Brain pericyte (primary cell): ENCODE results near the gene SLC28A3.

Experiments used
- DNase-seq: peaks from one replicate; pipeline ENCODE4 v3.0.0-alpha.2; 2012; ENCODE audit warnings: low read depth, low spot score

The SLC28A3 gene

GRCh38 chr9:84300271-84300670 lies 40.3 kb downstream of the SLC28A3 start:
- no peak for DNase-seq

- no peak for DNase-seq
Measured at GRCh38 chr9:84297162-84297821, 43.3 kb downstream of the SLC28A3 start.

GRCh38 chr9:84296146-84296843 lies 44.3 kb downstream of the SLC28A3 start:
- DNase-seq: no peak

DNA sequence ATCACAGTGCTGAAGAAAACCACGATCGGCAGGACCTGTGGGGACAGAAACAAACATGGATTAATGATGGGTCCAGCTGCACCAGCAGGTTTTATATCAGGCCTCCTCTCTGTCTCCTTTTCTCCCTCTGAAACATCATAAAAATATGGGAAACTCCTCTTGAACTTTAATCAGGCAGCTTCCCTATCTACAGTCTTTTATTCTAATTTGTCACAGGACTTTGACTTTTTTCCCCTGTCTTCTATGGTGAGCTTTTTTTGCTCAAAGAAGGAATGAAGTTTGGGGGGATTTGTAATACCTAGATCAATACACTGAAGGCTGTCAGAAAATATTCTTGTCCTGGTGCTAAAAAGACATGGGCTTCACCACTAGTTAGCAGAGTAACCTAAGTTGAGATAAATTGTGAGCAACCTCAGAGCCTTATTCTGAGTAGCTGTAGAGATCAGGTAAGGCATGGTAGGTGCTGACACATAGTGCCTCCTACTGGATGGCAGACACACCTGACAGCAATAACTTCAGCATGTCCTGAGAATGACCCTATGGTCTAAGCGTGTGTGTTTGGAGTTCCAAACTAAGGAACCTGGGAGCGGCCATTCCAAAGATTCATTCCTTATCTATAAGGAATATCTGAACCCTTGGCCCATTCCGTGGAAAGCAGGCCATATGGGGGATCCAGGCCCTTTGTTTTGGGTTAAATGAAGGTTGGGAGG lies 46.2 kb downstream of the SLC28A3 start:
- DNase-seq: no peak

GRCh38 chr9:84293001-84293798 lies 47.4 kb downstream of the SLC28A3 start:
- DNase-seq: no peak

DNA sequence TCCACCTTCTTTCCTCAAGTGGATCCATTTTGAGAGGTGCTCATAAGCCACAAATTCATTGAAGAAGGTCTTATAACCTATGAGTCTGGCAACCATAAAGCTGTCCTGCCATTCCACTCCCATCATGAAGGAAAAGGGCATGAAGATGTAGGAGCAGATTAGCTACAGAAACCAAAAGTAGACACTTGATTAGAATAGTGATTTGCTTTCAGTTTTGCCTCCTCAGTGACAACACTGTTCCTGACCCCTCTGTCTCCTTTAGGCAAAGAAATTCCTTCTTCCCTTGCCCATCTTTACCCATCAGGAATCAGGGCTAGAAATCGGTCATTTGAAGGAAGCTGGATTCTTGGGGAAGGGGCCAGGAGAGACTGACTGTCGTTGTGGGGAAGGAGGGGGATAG lies 55.2 kb downstream of the SLC28A3 start:
- DNase-seq: no peak

GRCh38 chr9:84283946-84284345 lies 56.6 kb downstream of the SLC28A3 start:
- no peak for DNase-seq

DNA sequence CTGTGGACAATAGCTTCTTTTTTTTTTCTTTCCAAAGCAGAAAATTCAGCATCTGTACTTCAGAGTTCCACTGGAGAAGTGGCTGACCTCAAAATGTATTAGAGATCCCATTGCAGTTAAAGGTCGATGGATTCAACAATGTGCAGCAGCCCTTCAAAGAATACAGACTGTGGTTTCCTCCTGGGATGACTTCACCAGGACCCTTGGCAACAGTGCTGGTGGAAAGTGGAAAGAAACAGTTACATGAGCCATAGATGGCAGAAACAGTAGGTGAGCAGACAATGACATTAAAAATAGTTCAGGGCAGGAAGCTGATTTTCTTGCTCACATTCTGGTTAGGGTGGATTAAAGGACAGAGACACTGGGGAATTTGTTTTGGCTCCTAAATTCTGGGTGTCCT lies 62.4 kb downstream of the SLC28A3 start:
- no peak for DNase-seq

DNA sequence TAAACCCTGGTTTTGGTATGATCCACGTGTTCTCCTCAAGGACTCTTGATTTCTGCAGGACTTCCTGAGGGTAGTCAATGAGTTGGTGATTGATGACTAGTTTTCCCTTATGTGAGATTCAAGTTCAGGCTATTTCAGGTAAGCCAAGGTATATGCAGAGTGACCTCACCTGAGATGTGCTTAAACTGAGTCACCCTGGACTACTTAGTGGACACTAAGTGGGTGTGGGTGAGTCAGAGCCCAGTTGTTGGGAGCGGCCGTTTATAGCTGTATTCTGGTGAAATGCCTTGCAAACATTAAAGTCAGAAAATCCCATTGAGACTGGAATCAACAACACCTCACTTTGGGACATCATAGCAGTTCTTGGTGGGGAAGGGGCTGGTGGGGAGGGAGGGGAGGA lies 62.9 kb downstream of the SLC28A3 start:
- DNase-seq: no peak

GRCh38 chr9:84276741-84277140 lies 63.8 kb downstream of the SLC28A3 start:
- no peak for DNase-seq

DNA sequence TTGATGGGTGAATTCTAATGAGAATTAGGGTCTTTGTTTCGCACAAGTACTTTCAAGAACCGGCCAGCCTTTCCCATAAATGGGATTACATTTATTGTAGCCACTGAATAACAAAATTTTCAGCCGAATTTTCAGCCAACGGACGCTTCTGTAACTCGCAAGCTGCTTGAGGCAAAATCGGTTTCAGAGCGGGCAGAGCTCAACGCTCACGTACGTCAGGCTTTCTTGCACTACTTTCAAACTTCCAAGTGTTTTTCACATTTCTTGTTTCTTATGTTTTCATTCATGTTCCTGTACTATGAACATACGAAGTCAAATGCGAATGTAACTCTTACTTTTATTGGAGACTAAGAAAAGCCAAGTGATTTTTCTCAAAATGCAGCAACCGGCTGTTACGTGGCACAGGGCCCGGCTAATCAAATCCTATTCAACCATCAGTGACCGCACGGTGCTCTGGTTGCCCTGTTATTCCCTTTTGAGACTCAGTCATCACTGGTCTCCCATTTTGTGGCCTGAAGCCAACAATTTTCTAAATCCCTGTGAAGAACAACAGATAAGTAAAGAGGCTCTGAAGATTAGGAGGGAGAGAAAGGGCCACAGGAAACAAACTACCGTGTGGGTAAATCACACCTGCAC lies 68.5 kb downstream of the SLC28A3 start:
- no peak for DNase-seq

- no peak for DNase-seq
Measured at GRCh38 chr9:84271531-84271900, 69.0 kb downstream of the SLC28A3 start.

GRCh38 chr9:84270847-84271530 lies 69.6 kb downstream of the SLC28A3 start:
- DNase-seq: no peak

DNA sequence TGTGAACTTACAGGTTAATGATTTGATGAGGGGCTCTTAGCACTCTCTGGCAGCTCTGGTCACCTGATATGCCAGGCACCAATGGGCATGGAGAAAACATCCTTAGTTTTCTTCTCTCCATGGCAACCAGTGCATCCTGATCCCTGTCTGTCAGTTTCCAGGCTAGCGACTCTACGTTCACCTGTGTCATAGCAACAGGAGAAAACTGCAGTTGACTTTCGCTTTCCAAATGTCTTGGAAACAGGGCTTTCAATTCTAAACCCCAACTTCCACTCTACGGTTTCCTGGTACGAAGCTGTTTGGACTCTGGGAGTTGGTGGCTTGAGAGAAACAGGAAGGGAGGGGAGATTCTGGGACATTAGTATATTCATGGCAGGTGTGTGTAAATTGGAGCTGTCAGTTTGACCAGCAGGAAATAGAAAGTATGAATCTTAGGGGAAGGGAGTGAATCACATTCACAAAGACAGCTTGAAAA lies 74.4 kb downstream of the SLC28A3 start:
- DNase-seq: no peak

GRCh38 chr9:84264307-84265029 lies 76.1 kb downstream of the SLC28A3 start:
- no peak for DNase-seq

DNA sequence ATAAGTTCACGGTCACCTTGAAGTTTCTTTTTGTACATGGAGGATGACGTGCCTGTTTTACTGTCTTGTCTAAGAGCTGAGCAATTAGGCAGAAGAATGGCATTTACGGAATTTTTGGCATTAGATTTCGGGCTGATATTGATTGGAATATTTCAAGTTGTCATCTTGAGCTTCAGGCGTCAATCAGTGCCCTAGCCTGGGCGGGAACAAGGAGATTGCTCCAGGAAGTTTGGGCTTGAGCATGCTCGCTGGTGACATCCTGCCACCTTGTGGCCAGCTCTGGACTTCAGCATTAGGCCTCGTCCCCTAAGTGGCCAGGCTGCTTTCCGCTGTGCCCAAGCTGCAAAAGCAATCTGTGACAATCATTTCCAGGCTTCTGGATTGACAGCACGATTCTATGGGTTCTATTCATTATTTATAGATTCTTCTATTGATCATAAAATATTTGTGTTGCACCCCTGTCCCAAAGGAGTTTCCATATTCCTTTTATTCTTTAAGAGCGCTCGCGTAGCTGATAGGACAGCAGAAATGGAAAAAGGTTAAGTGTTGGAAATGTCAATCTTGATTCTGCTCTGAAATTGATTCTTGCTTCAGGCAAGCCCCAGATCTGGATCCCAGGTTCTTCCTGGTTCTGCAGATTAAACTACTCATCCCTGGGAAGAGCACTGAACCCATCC lies 79.3 kb downstream of the SLC28A3 start:
- DNase-seq: peak; percentile 25

- no peak for DNase-seq
Measured at GRCh38 chr9:84258371-84258770, 82.2 kb downstream of the SLC28A3 start.

DNA sequence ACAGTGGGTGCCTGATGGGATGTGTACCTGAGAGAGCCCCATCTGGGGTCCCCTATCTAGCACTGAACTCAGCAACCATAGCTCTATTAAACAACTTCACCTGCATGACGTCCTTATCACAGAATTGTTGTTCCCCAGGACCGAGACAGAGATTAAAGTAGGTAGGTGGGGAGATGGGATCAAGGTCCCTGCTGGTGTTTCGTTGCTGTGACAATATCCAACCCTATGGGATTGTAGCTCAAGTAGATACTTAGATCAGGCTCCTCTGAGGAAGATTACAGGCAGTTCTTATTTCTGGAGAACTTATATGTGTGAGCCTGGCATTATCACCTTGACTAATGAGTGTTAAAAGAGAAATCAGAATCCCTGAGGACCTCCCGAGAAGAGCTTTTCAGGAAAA lies 84.9 kb downstream of the SLC28A3 start:
- no peak for DNase-seq

DNA sequence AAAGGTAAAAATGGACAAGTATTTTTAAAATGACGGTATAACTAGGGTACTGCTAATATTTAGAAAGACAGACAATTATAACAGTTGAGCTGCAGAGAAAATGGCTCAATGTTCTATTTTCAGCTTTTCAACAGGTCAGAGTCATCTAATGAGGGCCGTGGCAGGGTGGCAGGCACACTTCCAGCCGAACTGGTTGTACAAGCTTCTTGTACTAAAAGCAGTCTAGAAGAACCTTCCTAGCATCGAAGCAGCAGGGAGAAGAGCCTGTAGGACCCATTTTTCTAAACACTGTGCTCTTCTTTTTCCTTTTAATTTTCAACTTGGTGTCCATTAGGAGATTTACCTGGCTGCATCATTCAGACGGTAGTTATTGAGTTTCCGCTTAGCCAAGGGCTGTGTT lies 85.6 kb downstream of the SLC28A3 start:
- DNase-seq: no peak

GRCh38 chr9:84251921-84252320 lies 88.6 kb downstream of the SLC28A3 start:
- no peak for DNase-seq
